Urinary bladder (tissue), 4 donors: ENCODE data around the gene PXMP4. TPM values are rescaled to one million over a fixed set of nuclear protein-coding genes. Genes with fewer than 3 reads are reported as not detected.
A peak's percentile ranks its signal among the peaks of the same experiment; 100 is the strongest.

ENCODE experiments used
- DNase-seq: peaks from one replicate; pipeline ENCODE4 v3.0.0-alpha.2; 2015; ENCODE audit errors: extremely low spot score
- H3K27ac ChIP-seq: one replicate; pipeline ENCODE4 v1.5.1; 2013; ENCODE audit warnings: low read depth, mild to moderate bottlenecking, moderate library complexity
- H3K36me3 ChIP-seq: one replicate; pipeline ENCODE4 v1.6.1; 2013; ENCODE audit warnings: mild to moderate bottlenecking, moderate library complexity; ENCODE audit not compliant: insufficient read depth
- H3K4me1 ChIP-seq: one replicate; pipeline ENCODE4 v1.6.1; 2013; ENCODE audit warnings: mild to moderate bottlenecking, moderate library complexity; ENCODE audit not compliant: insufficient read depth
- H3K4me3 ChIP-seq: one replicate; pipeline ENCODE4 v1.5.1; 2013; ENCODE audit warnings: low read depth, low read length
- WGBS: extraction: QIAGEN DNeasy Blood & Tissue Kit; methylation state at CpG from one replicate; pipeline ENCODE4 v1.1.7; 2013; 5-methylcytosine and 5-hydroxymethylcytosine counted together
- polyA plus RNA-seq: library from polyadenylated mRNA; stranded (reverse); fragments of 200-250 nt; gene quantifications from one replicate; pipeline ENCODE4 v1.2.3, GENCODE V29; 2013
- total RNA-seq: library from RNA; depleted of rRNA; stranded (reverse); fragments of >200 nt; gene quantifications from one replicate; pipeline ENCODE4 v1.2.3, GENCODE V29; 2014
- donor health status: healthy with polysubstance abuse.
- donor health status: healthy.

Gene PXMP4
- total and polyA plus RNA-seq, 2 donors: 12.0 to 12.2 TPM

DNA sequence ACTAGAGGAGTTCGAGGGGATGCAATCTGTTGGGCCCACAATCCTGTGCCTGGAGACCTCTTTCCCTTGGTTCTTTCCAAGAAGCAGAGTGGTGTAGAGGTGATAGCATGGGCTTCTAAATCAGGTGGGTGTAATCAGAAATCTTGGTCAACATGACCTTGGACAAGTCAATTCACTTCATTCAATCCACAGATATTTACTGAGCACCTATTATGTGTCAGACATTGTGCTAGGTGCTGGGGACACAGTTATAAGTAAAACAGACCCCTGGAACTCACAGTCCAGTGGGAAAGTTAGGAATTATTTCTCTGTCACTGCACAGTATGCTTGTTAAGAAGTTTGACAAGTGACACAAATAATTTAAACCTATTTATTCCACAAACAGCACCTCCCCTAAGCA is 30.6 kb downstream of the PXMP4 start:
- WGBS: 84% methylated on average over 1 of the region's 1 CpG
- H3K4me1 ChIP-seq: peaks cover 2% of the 10 kb centered on the region
- no peak overlapping the region for H3K27ac ChIP-seq
- no peak for DNase-seq
- no peak overlapping the region for H3K4me3 ChIP-seq
- H3K36me3 ChIP-seq: no peaks in the 10 kb centered on the region

DNA sequence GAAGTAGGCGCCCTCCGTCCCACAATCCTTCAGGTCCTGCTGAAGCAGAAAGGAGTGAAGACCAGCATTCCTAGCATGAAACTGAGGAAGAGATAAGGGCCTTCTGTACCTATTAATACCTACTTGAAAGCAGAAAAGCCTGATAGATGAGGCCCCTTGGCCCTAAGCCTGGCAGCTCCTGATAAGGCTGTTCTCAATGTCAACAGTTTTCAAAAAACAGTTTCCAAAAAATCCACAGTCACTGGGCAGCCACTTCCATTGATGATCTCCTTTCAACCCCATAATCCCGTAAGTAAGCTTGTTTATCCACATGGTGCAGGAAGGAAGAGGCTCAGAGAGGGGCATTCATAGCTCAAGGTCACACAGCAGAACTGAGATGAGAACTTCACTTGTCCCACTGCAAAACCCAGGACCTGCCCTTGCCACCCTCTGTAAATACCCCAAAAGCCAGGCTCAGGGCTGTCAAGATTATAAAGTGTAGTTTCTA is 31.1 kb downstream of the PXMP4 start:
- Histone ChIP-seq H3K4me1 (peaks cover 2% of the 10 kb centered on the region), H3K4me3 (no peak overlapping the region), H3K36me3 (no peaks in the 10 kb centered on the region), H3K27ac (no peak overlapping the region)
- WGBS: 74% methylated on average over 3 of the region's 3 CpGs
- DNase-seq: no peak

DNA sequence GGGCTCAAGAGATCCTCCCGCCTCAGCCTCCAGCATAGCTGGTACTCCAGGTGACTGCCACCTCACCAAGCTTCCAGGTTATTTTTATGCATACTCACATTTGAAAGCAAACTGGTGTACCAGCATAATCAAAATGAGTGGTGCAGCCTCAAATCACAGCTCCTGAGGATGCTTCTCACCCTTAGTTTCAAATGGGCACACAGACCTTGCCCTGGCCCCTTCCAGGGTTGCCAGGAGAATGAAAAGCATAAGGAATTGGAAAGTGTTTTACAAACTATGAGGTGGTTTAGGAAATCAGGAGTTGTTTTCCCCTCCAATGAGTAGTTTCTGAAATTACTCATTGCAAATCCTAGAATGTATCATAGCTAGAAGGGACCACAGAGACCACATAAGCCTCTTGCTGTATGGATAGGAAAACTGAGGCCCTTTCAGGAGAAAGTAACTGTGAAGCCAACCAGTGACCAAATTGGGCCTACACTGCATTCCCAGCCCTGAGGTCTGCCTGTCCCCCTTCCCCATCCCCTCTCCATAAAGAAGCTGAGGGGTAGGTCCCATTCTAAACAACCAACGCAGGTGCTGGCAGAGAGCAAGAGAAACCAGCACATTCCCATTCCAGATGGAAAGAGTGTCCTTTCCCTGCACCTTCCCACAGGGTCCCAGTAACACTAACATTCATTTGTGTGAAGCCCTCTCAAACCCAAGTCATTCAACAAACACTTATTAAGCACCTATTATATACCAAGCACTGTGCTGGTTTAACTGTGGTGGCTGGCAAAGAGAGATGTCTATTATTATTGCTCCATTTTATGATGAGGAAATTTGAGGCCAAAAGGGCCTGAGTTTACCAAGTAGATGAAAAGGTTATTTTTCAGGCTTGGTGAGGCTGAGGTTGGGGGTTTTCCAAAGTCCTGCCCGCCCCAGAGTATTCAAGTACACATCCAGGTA is 31.8 kb downstream of the PXMP4 start:
- H3K4me3 ChIP-seq: no peak overlapping the region
- H3K4me1 ChIP-seq: peaks cover 2% of the 10 kb centered on the region
- 80% methylated on average over 3 of the region's 3 CpGs for WGBS
- no peak for DNase-seq
- no peak overlapping the region for H3K27ac ChIP-seq
- no peaks in the 10 kb centered on the region for H3K36me3 ChIP-seq

DNA sequence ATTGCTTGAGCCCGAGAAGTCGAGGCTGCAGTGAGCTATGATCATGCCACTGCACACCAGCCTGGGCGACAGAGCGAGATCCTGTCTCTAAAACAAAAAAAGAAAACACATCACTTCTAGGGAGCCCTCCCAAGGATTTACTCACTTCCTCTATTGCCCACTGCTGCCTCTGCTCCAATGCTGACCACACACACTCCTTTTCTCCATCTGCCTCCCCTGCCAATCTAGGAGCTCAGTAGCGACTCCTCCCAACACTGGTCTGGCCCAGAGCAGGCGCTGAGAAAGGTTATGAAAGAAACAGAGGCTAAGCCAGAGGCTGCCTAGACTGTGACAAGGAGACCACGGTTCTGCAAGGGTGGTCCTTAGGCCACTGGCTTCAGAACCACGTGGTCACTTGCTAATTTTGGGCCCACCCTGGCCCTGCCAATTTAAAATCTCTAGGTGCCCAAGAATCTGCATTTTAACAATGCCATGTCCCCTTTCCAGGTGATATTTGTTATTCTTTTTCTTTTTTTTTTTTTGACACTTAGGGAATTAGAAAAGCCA is 32.7 kb downstream of the PXMP4 start:
- H3K4me3 ChIP-seq: no peak overlapping the region

DNA sequence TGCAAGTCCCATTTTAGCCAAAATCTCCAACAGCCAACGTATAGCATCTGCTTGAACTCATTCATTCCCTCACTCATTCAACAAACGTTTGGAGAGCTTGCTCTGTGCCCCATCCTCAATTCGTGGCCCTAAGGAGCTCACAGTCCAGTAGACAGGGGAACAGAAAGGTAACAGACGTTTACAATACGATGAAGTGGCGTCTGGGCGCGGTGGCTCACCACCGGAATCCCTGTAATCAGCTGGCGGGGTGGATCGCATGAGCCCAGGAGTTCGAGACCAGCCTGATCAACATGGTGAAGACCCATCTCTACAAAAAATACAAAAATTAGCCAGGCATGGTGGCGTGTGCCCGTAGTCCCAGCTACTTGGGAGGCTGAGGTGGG is 33.1 kb downstream of the PXMP4 start:
- WGBS: 79% methylated on average over 14 of the region's 14 CpGs
- H3K4me1 ChIP-seq: peaks cover 2% of the 10 kb centered on the region
- H3K4me3 ChIP-seq: no peak overlapping the region
- H3K27ac ChIP-seq: no peak overlapping the region
- H3K36me3 ChIP-seq: no peaks in the 10 kb centered on the region
- DNase-seq: no peak

More for the DNA sequence above, 32.7 kb downstream of the PXMP4 start:
- H3K36me3 ChIP-seq: no peaks in the 10 kb centered on the region
- DNase-seq: no peak
- H3K27ac ChIP-seq: no peak overlapping the region
- peaks cover 2% of the 10 kb centered on the region for H3K4me1 ChIP-seq
- 76% methylated on average over 8 of the region's 8 CpGs for WGBS

DNA sequence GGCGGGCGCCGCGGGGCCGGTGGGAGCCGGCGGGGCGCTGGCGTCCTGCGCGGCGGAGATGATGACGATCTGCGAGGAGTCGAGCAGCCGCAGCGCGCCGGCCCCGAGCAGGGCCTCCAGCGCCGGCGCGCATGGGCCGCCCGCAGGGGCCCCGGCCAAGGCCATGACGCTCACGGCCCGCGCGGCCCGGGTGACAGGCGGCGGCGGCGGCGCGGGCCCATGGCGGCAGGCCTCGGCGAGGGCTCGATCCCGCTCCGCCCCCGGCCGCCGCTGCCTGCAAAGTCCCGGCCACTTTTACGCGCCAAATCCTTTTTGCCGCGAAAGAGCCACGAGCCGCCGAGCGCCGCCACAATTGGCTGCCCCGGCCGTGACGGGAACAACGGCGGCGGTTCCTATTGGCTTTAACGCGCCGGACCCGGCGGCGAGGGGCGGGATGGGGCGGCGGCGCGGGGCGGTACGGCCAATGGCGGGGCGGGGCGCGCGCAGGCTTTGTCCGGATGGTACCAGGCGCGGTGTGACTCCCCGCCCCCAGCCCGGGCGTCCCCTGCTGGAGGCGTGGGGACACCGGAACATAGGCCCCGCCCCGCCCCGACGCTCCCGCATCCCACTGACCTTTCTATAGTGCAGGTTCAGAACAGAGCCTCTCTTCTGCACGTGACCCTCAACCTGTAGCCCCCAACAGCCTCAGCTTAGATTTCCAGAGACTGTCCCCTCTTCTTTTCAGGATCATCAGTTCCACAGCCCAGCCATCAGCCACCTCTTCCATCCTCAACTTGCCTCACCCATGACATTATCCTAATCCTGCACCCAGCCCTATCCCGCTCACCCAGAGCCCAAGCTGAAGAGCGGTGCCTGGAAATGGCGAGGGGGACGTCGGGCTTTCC is 33.8 kb downstream of the PXMP4 start, which contains the start of gene E2F1:
E2F1 (minus strand) TSS at position 286 of the 884 bp plus-strand sequence; CDS start at position 165, 121 bp downstream.
- 2% methylated on average over 101 of the region's 101 CpGs for WGBS
- peaks cover 2% of the 10 kb centered on the region for H3K4me1 ChIP-seq
- H3K36me3 ChIP-seq: no peaks in the 10 kb centered on the region
- peak within 1 kb of the TSS; percentile 68 for H3K4me3 ChIP-seq
- no peak within 1 kb of the TSS for H3K27ac ChIP-seq
- peak; percentile 78 for DNase-seq

DNA sequence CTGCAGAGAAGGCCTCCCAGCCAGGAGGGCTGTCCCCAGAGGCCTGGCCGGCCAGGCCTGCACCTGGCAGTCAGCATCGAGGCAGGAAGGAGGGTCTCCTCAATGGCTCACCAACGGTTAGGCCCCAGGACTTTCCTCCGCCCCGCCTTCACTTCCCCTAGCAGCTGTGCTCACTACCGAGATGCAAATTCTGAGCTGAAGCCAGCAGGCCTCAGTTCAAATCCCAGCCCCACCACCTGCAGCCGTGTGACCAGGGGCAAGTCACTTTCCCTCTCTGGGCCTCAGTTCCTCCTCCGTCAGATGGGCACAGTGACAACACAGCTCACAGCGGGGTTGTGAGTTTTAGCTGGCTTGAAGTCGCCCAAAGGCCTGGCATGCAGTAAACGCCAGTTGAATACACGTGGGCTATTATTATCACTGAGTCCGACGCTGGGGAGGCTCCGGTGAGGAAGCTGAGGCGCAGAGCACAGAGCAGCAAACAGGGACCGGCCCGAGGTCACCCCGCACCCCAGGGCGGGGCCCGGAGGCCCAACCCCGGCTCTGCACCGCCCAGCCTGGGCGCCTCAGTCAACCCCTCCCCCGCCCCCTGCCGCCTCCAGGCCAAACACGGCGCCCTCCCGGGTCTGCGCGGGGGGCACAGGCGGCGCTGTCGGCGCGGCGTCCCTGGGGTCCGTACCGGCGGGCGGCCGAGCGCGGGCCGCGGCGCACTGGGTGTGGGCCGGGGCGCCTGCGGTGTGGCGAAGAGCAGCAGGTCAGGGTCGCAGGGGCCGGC is 34.6 kb downstream of the PXMP4 start:
- Histone ChIP-seq H3K4me1 (peaks cover 2% of the 10 kb centered on the region), H3K36me3 (no peaks in the 10 kb centered on the region), H3K4me3 (peak overlapping the region; percentile 68), H3K27ac (no peak overlapping the region)
- no peak for DNase-seq
- 2% methylated on average over 52 of the region's 53 CpGs for WGBS

DNA sequence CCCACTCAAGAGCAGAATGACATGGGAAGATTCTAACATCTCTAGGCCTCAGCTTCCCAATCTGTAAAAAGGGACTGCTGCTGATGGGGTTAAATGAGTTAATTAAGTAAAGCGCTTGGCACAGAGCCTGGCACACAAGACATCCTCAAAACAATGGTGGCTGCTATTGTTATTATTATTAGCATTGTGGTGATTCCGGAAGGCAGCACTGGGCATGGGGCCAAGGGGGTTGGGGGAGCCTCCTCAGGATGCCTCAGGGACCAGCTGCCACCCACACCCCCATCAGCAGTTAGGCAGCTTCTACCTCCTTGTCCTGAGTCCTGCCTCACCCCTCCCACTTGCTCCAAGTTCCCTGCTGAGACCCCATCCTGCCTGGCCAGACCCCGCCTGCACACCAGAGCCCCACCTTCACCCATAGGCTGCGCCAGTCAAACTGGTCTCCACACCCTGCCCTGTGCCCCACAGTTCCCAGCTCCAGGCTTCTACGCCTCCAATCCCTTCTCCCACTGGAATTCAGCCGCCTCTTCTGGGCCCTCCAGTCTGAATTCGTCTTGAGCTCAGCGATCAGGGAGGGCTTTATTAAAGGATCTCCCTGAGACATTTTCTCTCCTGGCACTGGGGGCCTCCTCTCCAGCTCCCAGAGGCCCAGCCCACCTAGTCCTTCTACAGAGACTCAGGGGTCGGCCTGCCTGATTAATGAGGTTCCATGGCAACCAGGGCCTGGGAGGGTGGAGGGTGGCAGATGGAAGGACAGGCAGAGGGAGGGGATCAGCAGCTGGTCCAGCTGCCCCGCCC is 35.4 kb downstream of the PXMP4 start:
- Histone ChIP-seq H3K4me3 (no peak overlapping the region), H3K27ac (no peak overlapping the region), H3K36me3 (no peaks in the 10 kb centered on the region), H3K4me1 (peaks cover 2% of the 10 kb centered on the region)
- no peak for DNase-seq
- 40% methylated on average over 10 of the region's 10 CpGs for WGBS

DNA sequence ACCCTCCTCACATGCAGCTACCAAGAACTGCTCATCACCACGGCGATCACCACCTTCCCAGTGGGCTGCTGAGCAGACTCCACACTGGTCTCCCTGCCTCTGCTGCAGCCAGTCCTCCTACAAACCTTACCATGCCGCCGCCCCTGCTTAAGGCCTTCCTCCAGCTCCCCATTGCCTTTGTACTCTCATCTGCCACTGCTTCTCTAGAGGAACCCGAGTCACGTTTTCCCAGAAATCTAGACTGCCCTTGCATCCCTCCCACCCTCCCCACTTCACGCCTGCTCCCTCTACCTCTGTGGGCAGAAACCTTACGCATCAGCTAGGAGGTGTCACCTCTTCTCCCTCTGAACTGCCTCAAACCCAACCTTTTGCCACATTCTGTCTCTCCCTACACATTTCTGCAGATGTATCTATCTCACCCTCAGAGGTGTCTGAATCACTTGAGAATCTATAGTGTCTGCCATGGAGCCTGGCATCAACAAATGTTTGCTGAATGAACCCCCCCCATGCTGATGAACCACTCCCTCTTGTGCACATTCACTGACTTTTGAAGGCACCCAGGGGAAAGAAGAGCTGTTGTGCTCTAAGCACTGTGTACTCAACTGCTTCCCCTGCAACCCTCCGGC is 38.3 kb downstream of the PXMP4 start:
- DNase-seq: no peak
- 85% methylated on average over 9 of the region's 9 CpGs for WGBS
- no peaks in the 10 kb centered on the region for H3K36me3 ChIP-seq
- no peak overlapping the region for H3K27ac ChIP-seq
- no peak overlapping the region for H3K4me3 ChIP-seq
- H3K4me1 ChIP-seq: peaks cover 2% of the 10 kb centered on the region

DNA sequence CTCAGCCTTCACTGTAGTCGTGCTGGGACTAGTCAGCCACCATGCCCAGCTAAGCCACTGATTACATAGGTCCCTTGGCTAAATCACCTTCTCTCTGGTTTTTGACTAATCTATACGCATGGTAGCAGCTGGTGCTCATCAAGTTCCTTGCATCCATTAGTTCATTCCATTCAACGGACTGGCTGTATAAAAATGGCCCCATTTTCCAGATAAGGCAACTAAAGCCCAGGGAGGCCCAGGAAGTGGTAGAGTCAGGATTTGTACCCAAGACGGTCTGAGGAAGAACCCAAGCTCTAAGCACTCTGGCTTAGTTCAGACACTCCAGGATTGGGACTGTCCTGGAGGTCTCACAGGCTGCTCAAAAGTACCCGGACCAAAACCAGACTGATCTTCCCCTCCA is 38.8 kb downstream of the PXMP4 start:
- peaks cover 2% of the 10 kb centered on the region for H3K4me1 ChIP-seq

DNA sequence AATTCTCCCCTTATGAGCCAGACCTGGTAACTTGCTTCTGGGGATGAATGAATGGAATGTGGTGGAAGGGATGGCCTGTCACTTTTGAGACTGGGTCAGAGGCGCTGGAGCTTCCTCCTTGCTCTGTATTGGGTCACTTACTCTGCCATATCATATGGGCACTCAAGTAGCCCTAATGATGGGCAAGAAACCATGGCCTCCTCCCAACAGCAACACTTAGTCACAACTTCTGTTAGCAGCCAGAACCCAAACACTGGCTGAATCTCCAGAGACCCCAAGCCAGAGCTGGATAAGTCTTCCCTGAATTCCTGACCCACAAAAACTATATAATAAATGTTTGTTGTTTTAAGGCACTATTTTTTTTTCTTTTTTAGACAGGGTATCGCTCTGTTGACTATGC is 39.4 kb downstream of the PXMP4 start:
- H3K27ac ChIP-seq: no peak overlapping the region
- H3K36me3 ChIP-seq: no peaks in the 10 kb centered on the region
- WGBS: 89% methylated on average over 2 of the region's 2 CpGs
- H3K4me3 ChIP-seq: no peak overlapping the region
- peaks cover 2% of the 10 kb centered on the region for H3K4me1 ChIP-seq
- DNase-seq: no peak

More for the DNA sequence above, 38.8 kb downstream of the PXMP4 start:
- H3K4me3 ChIP-seq: no peak overlapping the region
- no peak overlapping the region for H3K27ac ChIP-seq
- no peak for DNase-seq
- H3K36me3 ChIP-seq: no peaks in the 10 kb centered on the region
- WGBS: 84% methylated on average over 5 of the region's 5 CpGs
